PC-3 (cell line): ENCODE data around the gene FAM83G.

ENCODE experiments used
- CTCF ChIP-seq: fragments of 300-600 bp; sonication (generic); conservative IDR thresholded peaks from 2 replicates; pipeline ENCODE4 v1.5.1; 2017; ENCODE audit warnings: antibody characterized with exemption, low read depth, mild to moderate bottlenecking, low read length
- EZH2 ChIP-seq: fragments of 300-600 bp; sonication (generic); IDR thresholded peaks from one replicate; pipeline ENCODE4 v1.6.1; 2017; ENCODE audit warnings: antibody characterized with exemption, mild to moderate bottlenecking, low read length; ENCODE audit not compliant: unreplicated experiment

GRCh38 chr17:18938692-18939023 is 65.9 kb downstream of the FAM83G start:
- TF ChIP-seq EZH2 (no peak), CTCF (no peak)
